ENCODE results near the gene UNC5C. TPM values are rescaled to one million over a fixed set of nuclear protein-coding genes. Genes with fewer than 3 reads are reported as not detected.

The UNC5C gene
- total RNA-seq = 1 to 10 TPM; 1.2 to 5.0 (median 3.0) TPM

DNA sequence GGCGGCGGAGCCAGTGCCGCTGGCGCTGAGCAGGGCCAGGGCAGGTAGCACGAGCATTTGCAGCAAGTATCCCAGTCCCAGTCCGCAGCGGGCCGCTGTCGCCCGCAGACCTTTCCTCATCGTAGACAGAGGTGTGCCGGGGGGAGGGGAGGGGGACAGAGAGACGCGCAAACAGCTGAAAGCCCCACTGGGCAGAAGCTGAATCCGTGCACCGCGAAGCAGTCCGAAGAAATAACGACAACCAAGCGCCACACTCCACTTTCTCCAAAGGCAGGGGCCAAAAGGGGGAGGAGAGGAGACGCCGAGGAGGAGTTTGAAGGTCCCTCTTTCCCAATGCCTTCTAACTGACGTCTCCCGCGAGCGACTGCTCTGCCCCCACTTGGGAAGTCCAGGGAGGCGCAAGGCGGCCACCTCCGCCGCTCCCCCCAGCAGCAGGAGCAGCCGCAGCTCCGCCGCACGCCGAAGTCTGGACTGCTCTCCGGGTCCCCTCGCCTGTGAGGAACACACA is at the start of gene UNC5C:
UNC5C (minus strand) TSS at position 236 of the 508 bp plus-strand sequence.
- Histone ChIP-seq H3K4me1 (peaks cover 0 to 34% (median 0%) of the 10 kb centered on the region in 4 donors), H3K27ac (peak within 1 kb of the TSS; percentile 43 to 83 (median 70)), H3K4me3 (peak within 1 kb of the TSS; percentile 47 to 73 (median 58)), H3K9me3 (no peaks in the 10 kb centered on the region), H3K36me3 (no peaks in the 10 kb centered on the region), H3K27me3 (no peaks in the 10 kb centered on the region)
- TF ChIP-seq, protein P1, sequence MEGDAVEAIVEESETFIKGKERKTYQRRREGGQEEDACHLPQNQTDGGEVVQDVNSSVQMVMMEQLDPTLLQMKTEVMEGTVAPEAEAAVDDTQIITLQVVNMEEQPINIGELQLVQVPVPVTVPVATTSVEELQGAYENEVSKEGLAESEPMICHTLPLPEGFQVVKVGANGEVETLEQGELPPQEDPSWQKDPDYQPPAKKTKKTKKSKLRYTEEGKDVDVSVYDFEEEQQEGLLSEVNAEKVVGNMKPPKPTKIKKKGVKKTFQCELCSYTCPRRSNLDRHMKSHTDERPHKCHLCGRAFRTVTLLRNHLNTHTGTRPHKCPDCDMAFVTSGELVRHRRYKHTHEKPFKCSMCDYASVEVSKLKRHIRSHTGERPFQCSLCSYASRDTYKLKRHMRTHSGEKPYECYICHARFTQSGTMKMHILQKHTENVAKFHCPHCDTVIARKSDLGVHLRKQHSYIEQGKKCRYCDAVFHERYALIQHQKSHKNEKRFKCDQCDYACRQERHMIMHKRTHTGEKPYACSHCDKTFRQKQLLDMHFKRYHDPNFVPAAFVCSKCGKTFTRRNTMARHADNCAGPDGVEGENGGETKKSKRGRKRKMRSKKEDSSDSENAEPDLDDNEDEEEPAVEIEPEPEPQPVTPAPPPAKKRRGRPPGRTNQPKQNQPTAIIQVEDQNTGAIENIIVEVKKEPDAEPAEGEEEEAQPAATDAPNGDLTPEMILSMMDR (IDR thresholded peaks at IDR 0.05) = peak in 1 of 5 experiments; percentile 17
- TF ChIP-seq EP300 (IDR thresholded peaks at IDR 0.05) (no peak), POLR2A (IDR thresholded peaks at IDR 0.05) (peak; percentile 23 to 54)
- DNase-seq (ENCODE audit: low spot score in 2 of 2) = peak; percentile 43 to 59
- 0 to 3% methylated on average over 25 to 26 of the region's 37 CpGs for WGBS, 2 donors

DNA sequence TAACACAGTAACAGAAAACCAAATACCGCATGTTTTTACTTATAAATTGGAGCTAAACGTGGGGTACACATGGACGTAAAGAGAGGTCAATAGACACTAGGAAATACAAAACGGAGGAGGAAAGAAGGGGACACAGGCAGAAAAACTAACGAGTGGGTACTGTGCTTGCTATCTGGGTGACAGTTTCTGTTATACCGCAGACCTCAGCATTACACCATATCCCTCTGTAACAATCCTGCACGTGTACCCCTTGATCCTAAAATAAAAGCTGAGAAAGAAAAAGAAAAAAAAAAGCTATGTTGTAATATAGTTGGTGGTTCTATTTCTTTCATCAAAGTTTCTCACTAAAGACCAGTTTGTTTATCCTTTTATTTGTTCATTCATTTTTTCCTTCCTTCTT is 47.9 kb upstream of the UNC5C start:
- H3K36me3 ChIP-seq = no peaks in the 10 kb centered on the region
- no peaks in the 10 kb centered on the region for H3K27me3 ChIP-seq
- no peak overlapping the region for H3K4me3 ChIP-seq
- no peak overlapping the region for H3K27ac ChIP-seq
- no peaks in the 10 kb centered on the region for H3K9me3 ChIP-seq
- no peaks in the 10 kb centered on the region for H3K4me1 ChIP-seq
- 89 to 92% methylated on average over 7 of the region's 7 CpGs for WGBS, 2 donors
- no peak for DNase-seq (ENCODE audit: low spot score in 2 of 2)
- no peak for TF ChIP-seq EP300 (IDR thresholded peaks at IDR 0.05)
- TF ChIP-seq POLR2A (IDR thresholded peaks at IDR 0.05) = no peak

DNA sequence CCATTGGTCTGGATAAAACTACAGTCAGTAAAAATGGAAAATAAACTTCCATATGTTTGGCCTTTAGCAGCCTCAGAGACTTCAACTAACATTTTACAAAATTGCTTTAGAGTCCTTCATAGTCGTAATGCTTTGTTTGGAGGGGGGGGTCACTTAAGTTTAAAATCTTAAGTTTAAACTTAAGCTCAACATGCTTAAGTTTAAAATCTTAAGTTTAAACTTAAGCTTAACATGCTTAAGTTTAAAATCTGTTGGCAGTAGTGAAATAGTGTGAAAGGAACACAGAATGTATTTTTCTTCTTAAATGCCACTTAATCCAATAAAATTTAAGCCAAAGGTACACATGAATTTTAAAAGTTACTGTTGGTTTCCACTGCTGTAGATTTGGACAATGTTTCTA is 45.9 kb upstream of the UNC5C start:
- H3K36me3 ChIP-seq = no peaks in the 10 kb centered on the region
- no peaks in the 10 kb centered on the region for H3K9me3 ChIP-seq
- no peak overlapping the region for H3K4me3 ChIP-seq
- H3K4me1 ChIP-seq = no peaks in the 10 kb centered on the region
- no peak overlapping the region for H3K27ac ChIP-seq
- TF ChIP-seq EP300 (IDR thresholded peaks at IDR 0.05) = no peak
- TF ChIP-seq, protein P1 (IDR thresholded peaks at IDR 0.05) = no peak
- H3K27me3 ChIP-seq = no peaks in the 10 kb centered on the region
- WGBS, 2 donors = 78 to 87% methylated on average over 1 of the region's 1 CpG
- DNase-seq (ENCODE audit: low spot score in 2 of 2) = no peak

DNA sequence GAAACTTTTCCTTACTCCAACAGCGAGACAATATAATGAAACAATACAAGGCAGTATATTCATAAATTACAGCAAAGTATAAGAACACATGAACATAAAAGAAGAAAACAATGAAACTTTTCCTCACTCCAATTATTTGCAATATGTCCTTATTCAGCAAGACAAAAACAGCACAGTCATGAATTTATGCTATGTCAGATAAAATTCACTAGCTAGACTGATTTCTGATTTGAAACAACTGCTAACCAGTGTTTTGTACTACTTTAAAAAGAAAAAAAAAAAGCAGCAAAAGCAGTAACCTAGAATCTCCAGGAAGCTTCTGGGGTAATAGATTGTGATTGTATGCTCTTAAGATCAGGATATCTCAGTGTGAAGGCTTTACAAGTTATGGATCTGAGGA is 45.2 kb upstream of the UNC5C start:
- Histone ChIP-seq H3K4me1 (no peaks in the 10 kb centered on the region), H3K4me3 (no peak overlapping the region), H3K27ac (no peak overlapping the region), H3K9me3 (no peaks in the 10 kb centered on the region), H3K27me3 (no peaks in the 10 kb centered on the region), H3K36me3 (no peaks in the 10 kb centered on the region)
- DNase-seq (ENCODE audit: low spot score in 2 of 2) = no peak
- TF ChIP-seq, protein P1 (IDR thresholded peaks at IDR 0.05) = no peak
- TF ChIP-seq EP300 (IDR thresholded peaks at IDR 0.05) (no peak), POLR2A (IDR thresholded peaks at IDR 0.05) (no peak)
- 63 to 70% methylated on average over 1 of the region's 1 CpG for WGBS, 2 donors

DNA sequence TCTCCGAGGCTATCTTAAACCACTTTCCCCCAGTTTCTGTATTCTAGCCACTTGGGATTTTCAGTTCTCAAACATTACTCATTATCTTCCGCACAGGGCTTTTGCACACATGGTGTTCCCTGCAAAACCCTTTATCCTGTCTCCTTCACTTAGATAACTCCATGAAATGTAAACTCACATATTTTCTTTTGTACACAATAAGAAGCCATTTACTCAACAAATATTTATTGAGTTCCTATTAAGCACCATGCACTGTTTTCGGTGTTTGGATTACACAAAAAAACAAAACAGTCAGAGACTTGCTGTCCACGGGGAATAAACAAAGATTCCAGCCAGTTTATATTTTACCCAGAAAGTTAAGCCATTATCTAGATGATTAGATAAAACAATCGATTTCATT is 42.5 kb upstream of the UNC5C start:
- TF ChIP-seq, protein P1 (IDR thresholded peaks at IDR 0.05) = no peak
- TF ChIP-seq POLR2A (IDR thresholded peaks at IDR 0.05) = no peak
- no peak for TF ChIP-seq EP300 (IDR thresholded peaks at IDR 0.05)
- Histone ChIP-seq H3K4me1 (no peaks in the 10 kb centered on the region), H3K9me3 (no peaks in the 10 kb centered on the region), H3K36me3 (no peaks in the 10 kb centered on the region), H3K27ac (no peak overlapping the region), H3K27me3 (no peaks in the 10 kb centered on the region), H3K4me3 (no peak overlapping the region)
- DNase-seq (ENCODE audit: low spot score in 2 of 2) = no peak
- 78 to 90% methylated on average over 5 of the region's 5 CpGs for WGBS, 2 donors

DNA sequence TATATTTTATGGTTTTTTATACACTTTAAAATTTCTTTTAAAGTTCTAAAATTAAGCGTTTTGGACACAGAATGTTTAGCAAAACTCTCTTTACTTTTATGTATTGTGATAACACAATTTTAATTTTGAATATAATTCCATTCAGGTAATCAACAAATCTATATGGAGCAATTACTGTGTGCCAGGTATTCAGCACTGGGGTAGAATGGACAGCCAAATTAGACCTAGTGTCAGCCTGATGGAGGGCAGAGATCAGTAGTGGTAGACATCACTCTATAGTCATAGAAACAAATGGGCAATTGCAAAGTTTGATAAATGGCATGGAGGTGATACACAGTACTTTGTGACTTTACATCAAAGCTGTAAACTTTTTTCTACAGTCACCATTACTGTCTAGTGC is 41.8 kb upstream of the UNC5C start:
- Histone ChIP-seq H3K4me3 (no peak overlapping the region), H3K27ac (no peak overlapping the region), H3K27me3 (no peaks in the 10 kb centered on the region), H3K36me3 (no peaks in the 10 kb centered on the region), H3K4me1 (no peaks in the 10 kb centered on the region), H3K9me3 (no peaks in the 10 kb centered on the region)
- no peak for DNase-seq (ENCODE audit: low spot score in 2 of 2)
- 94 to 95% methylated on average over 1 of the region's 1 CpG for WGBS, 2 donors
- TF ChIP-seq, protein P1 (IDR thresholded peaks at IDR 0.05) = no peak
- TF ChIP-seq POLR2A (IDR thresholded peaks at IDR 0.05) (no peak), EP300 (IDR thresholded peaks at IDR 0.05) (no peak)

Measured in tibial nerve (tissue), 4 donors.